Smooth muscle cell (in vitro differentiated cells): ENCODE results near the gene DZIP3. TPM values are rescaled to one million over a fixed set of nuclear protein-coding genes. Genes with fewer than 3 reads are reported as not detected.

Experiments used
- DNase-seq: peaks from one replicate; lab custom pipeline; 2025; ENCODE audit not compliant: unreplicated experiment; lab: John Stamatoyannopoulos, UW
- H2AFZ ChIP-seq: fragments of 200-600 bp; sonication (generic); 2 replicates; pipeline ENCODE4 v1.6.0; 2016; ENCODE audit warnings: antibody characterized with exemption, low read depth, mild to moderate bottlenecking
- H3F3A ChIP-seq: fragments of 200-600 bp; sonication (generic); 2 replicates; pipeline ENCODE4 v1.6.0; 2017; ENCODE audit warnings: antibody characterized with exemption, low read depth
- H3K27ac ChIP-seq: fragments of 200-600 bp; sonication (generic); 2 replicates; pipeline ENCODE4 v1.5.1; 2016; ENCODE audit warnings: low read depth, mild to moderate bottlenecking
- H3K27me3 ChIP-seq: fragments of 200-600 bp; sonication (generic); 2 replicates; pipeline ENCODE4 v1.6.1; 2016; ENCODE audit warnings: low read depth, mild to moderate bottlenecking
- H3K36me3 ChIP-seq: fragments of 200-600 bp; sonication (generic); 2 replicates; pipeline ENCODE4 v1.5.1; 2016; ENCODE audit warnings: low read depth
- H3K4me1 ChIP-seq: fragments of 200-600 bp; sonication (generic); 2 replicates; pipeline ENCODE4 v1.5.1; 2016; ENCODE audit warnings: low read depth
- H3K4me2 ChIP-seq: fragments of 200-600 bp; sonication (generic); 2 replicates; pipeline ENCODE4 v1.6.0; 2016; ENCODE audit warnings: mild to moderate bottlenecking
- H3K4me3 ChIP-seq: fragments of 200-600 bp; sonication (generic); 2 replicates; pipeline ENCODE4 v1.5.1; 2016; ENCODE audit warnings: mild to moderate bottlenecking
- H3K79me2 ChIP-seq: fragments of 200-600 bp; sonication (generic); 2 replicates; pipeline ENCODE4 v1.6.0; 2016; ENCODE audit warnings: low read depth, mild to moderate bottlenecking
- H3K9ac ChIP-seq: fragments of 200-600 bp; sonication (generic); 2 replicates; pipeline ENCODE4 v1.6.0; 2016; ENCODE audit warnings: low read depth
- H3K9me3 ChIP-seq: fragments of 200-600 bp; sonication (generic); replicated peaks from 2 replicates; pipeline ENCODE4 v1.5.1; 2016; ENCODE audit warnings: low read depth
- H4K20me1 ChIP-seq: fragments of 200-600 bp; sonication (generic); 2 replicates; pipeline ENCODE4 v1.6.0; 2016; ENCODE audit warnings: low read depth
- WGBS: methylation state at CpG from one replicate; pipeline ENCODE4 v1.1.7; 2016; ENCODE audit warnings: low lambda C conversion rate; 5-methylcytosine and 5-hydroxymethylcytosine counted together
- polyA plus RNA-seq: library from polyadenylated mRNA; unstranded; fragments of >200 nt; fragmentation: Nextera tagmentation; extraction: Ambion mirVana; gene quantifications from 2 replicates; pipeline ENCODE4 v1.2.1, GENCODE V29; 2016
- total RNA-seq: library from RNA; depleted of rRNA; stranded (reverse); fragments of >200 nt; gene quantifications from 2 replicates; pipeline ENCODE4 v1.2.3, GENCODE V29; 2014
- TF ChIP-seq, protein P1 (sequence below): fragments of 200-600 bp; sonication (generic); IDR thresholded peaks from 2 replicates; pipeline ENCODE4 v1.5.1; 2017; ENCODE audit warnings: borderline replicate concordance, mild to moderate bottlenecking, antibody characterized with exemption; ENCODE audit not compliant: insufficient read depth, poor library complexity, severe bottlenecking

Gene DZIP3
- total and polyA plus RNA-seq, 2 experiments from 2014 or later, result 6.2 to 13.8 TPM

DNA sequence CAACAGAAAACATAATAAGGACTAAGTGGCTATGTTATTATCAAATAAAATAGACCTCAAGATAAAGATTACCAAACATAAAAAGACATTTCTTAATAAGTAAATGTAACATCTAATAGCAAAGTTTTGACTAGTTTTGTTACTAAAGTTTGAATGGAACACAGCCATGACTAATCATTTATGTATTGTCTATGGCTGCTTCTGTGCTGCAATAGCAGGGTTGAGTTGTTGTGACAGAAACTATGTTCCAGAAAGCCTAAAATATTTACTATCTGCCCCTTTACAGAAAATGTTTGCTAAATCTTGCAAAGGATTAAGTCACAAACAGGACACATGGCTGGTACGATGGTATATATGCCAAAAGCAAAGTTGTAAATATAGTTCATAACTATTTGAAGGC, 41.2 kb upstream of the DZIP3 start:
- Histone ChIP-seq H3K4me2 (no peak overlapping the region), H3K27me3 (no peaks in the 10 kb centered on the region), H3K4me1 (no peaks in the 10 kb centered on the region), H3K79me2 (no peaks in the 10 kb centered on the region), H3K9ac (no peak overlapping the region), H3K4me3 (no peak overlapping the region), H3K36me3 (no peaks in the 10 kb centered on the region), H2AFZ (no peak overlapping the region), H3F3A (no peaks in the 10 kb centered on the region), H3K27ac (no peak overlapping the region), H3K9me3 (no peaks in the 10 kb centered on the region), H4K20me1 (no peaks in the 10 kb centered on the region)
- DNase-seq, result no peak
- TF ChIP-seq, protein P1, sequence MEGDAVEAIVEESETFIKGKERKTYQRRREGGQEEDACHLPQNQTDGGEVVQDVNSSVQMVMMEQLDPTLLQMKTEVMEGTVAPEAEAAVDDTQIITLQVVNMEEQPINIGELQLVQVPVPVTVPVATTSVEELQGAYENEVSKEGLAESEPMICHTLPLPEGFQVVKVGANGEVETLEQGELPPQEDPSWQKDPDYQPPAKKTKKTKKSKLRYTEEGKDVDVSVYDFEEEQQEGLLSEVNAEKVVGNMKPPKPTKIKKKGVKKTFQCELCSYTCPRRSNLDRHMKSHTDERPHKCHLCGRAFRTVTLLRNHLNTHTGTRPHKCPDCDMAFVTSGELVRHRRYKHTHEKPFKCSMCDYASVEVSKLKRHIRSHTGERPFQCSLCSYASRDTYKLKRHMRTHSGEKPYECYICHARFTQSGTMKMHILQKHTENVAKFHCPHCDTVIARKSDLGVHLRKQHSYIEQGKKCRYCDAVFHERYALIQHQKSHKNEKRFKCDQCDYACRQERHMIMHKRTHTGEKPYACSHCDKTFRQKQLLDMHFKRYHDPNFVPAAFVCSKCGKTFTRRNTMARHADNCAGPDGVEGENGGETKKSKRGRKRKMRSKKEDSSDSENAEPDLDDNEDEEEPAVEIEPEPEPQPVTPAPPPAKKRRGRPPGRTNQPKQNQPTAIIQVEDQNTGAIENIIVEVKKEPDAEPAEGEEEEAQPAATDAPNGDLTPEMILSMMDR, result no peak
- 68% methylated on average over 1 of the region's 1 CpG for WGBS

DNA sequence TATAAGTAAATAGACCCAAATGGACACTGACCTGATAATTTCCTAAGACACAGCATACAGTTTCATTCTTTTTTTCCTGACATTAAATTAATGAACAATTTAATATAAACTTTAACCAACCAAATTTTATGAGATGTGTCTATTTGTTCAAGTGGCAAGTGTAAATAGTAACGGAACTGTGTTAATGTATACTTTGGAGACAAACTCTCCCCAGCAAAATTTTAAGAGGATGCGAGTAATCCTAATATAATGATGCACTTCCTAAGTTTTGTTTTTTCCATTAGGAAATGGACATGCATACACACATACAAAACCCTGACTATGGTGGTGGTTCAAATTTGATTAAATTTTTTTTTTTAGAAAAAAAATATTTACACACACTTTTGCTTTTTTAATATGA, 40.6 kb upstream of the DZIP3 start:
- no peak overlapping the region for H3K4me2 ChIP-seq
- H3K79me2 ChIP-seq, result no peaks in the 10 kb centered on the region
- no peak for DNase-seq
- no peak overlapping the region for H3K27ac ChIP-seq
- H3F3A ChIP-seq, result no peaks in the 10 kb centered on the region
- no peak overlapping the region for H2AFZ ChIP-seq
- 95% methylated on average over 2 of the region's 2 CpGs for WGBS
- H3K4me1 ChIP-seq, result no peaks in the 10 kb centered on the region
- H3K4me3 ChIP-seq, result no peak overlapping the region
- no peak overlapping the region for H3K9ac ChIP-seq
- no peaks in the 10 kb centered on the region for H3K9me3 ChIP-seq
- TF ChIP-seq, protein P1, result no peak
- no peaks in the 10 kb centered on the region for H4K20me1 ChIP-seq
- H3K36me3 ChIP-seq, result no peaks in the 10 kb centered on the region
- no peaks in the 10 kb centered on the region for H3K27me3 ChIP-seq

DNA sequence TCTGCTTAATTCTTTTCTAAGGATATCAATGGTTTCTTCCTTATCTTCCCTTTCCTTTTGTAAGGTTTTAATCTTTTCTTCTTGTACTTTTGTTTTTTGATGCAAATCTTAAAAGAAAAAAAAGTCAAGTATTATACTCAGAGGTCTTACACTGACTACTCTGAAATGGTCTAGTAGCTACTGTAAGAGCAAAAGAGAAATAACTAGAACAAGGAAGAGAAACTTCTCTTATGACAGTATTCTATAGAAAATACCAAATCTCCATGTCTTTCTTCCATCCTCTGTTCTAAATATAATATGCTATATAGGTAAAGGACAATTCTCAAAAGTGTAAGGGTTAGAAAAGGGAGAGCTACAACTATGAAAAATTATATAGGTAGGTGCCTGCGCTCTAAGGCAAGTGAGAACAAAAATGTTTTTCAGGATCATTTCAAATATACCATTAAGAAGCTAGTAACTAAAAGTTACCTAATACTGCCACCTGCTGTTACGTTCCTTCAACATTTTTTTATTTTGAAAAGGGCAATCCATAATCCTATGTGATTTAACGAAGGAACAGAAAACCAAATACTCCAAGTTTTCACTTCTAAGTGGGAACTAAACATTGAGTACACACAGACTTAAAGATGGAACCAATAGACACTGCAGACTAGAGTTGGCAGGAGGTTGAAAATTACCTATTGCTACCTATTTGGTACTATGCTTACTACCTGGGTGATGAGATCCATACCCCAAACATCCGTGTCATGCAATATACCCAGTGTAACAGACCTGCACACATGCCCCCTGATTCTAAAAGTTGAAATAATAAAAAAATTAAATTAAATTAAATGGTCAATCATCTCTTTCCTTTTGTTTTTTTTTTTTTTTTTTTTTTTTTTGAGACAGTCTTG, 37.0 kb upstream of the DZIP3 start:
- H3K4me2 ChIP-seq, result no peak overlapping the region
- no peak overlapping the region for H2AFZ ChIP-seq
- H3F3A ChIP-seq, result no peaks in the 10 kb centered on the region
- DNase-seq, result no peak
- H3K27ac ChIP-seq, result no peak overlapping the region
- H3K36me3 ChIP-seq, result no peaks in the 10 kb centered on the region
- TF ChIP-seq, protein P1, result peak; percentile 57
- H4K20me1 ChIP-seq, result no peaks in the 10 kb centered on the region
- H3K4me3 ChIP-seq, result no peak overlapping the region
- H3K79me2 ChIP-seq, result no peaks in the 10 kb centered on the region
- no peaks in the 10 kb centered on the region for H3K27me3 ChIP-seq
- no peak overlapping the region for H3K9ac ChIP-seq
- H3K9me3 ChIP-seq, result no peaks in the 10 kb centered on the region
- no peaks in the 10 kb centered on the region for H3K4me1 ChIP-seq
- 82% methylated on average over 4 of the region's 4 CpGs for WGBS

DNA sequence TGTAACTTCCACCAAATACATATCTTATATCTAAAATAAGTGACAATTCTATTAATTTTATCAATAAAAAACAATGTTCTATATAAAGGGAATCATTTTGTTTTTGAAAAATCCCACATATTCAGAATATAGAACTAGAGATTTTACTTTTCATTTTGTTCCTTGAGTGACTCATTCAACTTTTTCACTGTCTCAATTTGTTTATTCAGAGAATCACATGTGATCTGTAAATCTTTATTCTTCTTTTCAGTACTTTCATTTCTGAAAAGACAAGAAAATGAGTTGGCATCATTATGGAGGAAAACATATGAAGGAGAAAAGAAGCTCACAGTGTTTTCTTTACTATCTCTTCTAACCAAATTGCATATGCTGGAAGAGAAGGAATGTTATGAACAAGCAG, 35.3 kb upstream of the DZIP3 start:
- H3K27ac ChIP-seq, result no peak overlapping the region
- H3K79me2 ChIP-seq, result no peaks in the 10 kb centered on the region
- no peak overlapping the region for H3K4me2 ChIP-seq
- no peaks in the 10 kb centered on the region for H4K20me1 ChIP-seq
- H3K9ac ChIP-seq, result no peak overlapping the region
- H3F3A ChIP-seq, result no peaks in the 10 kb centered on the region
- no peaks in the 10 kb centered on the region for H3K4me1 ChIP-seq
- H2AFZ ChIP-seq, result no peak overlapping the region
- no peaks in the 10 kb centered on the region for H3K27me3 ChIP-seq
- DNase-seq, result no peak
- no peaks in the 10 kb centered on the region for H3K9me3 ChIP-seq
- no peaks in the 10 kb centered on the region for H3K36me3 ChIP-seq
- no peak overlapping the region for H3K4me3 ChIP-seq
- TF ChIP-seq, protein P1, result no peak
